Measurements from ENCODE around the gene NDRG2. TPM values are rescaled to one million over a fixed set of nuclear protein-coding genes. Genes with fewer than 3 reads are reported as not detected.

The NDRG2 gene
- total and polyA plus RNA-seq, 9 of the 15 experiments (the other 6 are each of a cell fraction or from before 2014, with no cell fraction given), result 10.1 to 105 (median 41.0) TPM

- TF ChIP-seq ATF3 (IDR thresholded peaks at IDR 0.05), result no peak
- no peak for TF ChIP-seq ATF3 (CRISPR knock-in tag; conservative IDR thresholded peaks at IDR 0.05)
- 0 out of 2 replicates have a peak, but pooled peaks have one; percentile 17 for TF ChIP-seq NCOA1 (IDR thresholded peaks at IDR 0.05; ENCODE audit: low read depth)
- no peak for TF ChIP-seq XRCC4 (IDR thresholded peaks at IDR 0.05; ENCODE audit: extremely low read depth, insufficient read depth, insufficient read length)
- no peak for TF ChIP-seq HES1 (IDR thresholded peaks at IDR 0.05; ENCODE audit: low read depth)
- TF ChIP-seq SOX6 (IDR thresholded peaks at IDR 0.05), result peak; percentile 9; the same call in 1 of the 2 replicates
- no peak for TF ChIP-seq TBL1XR1 (IDR thresholded peaks at IDR 0.05; ENCODE audit: low read length in 2 of 2)
- no peak for TF ChIP-seq CTCFL (IDR thresholded peaks at IDR 0.05; ENCODE audit: borderline replicate concordance, insufficient read depth, low read depth, low read length, poor library complexity, severe bottlenecking)
- no peak for TF ChIP-seq ZBTB49 (CRISPR knock-in tag; IDR thresholded peaks at IDR 0.05; ENCODE audit: borderline replicate concordance)
- TF ChIP-seq MNT (conservative IDR thresholded peaks at IDR 0.05), result 0 out of 4 replicates have a peak, but pooled peaks of 1 of the 2 experiments have one; percentile 24
- TF ChIP-seq ZNF431 (CRISPR knock-in tag; IDR thresholded peaks at IDR 0.05), result no peak
- TF ChIP-seq JUND (IDR thresholded peaks at IDR 0.05; ENCODE audit: borderline replicate concordance, low read depth, low read length), result peak; percentile 3; the same call in 1 of the 2 replicates
- no peak; the same call in 2 of the 3 replicates for TF ChIP-seq JUND (tag; IDR thresholded peaks at IDR 0.05; ENCODE audit: borderline replicate concordance, low read depth, low read length)
- no peak for TF ChIP-seq ZNF830 (CRISPR knock-in tag; IDR thresholded peaks at IDR 0.05)
- TF ChIP-seq POLR2B (IDR thresholded peaks at IDR 0.05; ENCODE audit: low read depth, partially characterized antibody), result no peak
- TF ChIP-seq ZNF197 (CRISPR knock-in tag; IDR thresholded peaks at IDR 0.05; ENCODE audit: low read depth), result no peak
- TF ChIP-seq CHCHD3 (CRISPR knock-in tag; IDR thresholded peaks at IDR 0.05), result no peak
- TF ChIP-seq ZNF143 (CRISPR knock-in tag; IDR thresholded peaks at IDR 0.05), result no peak
- no peak for TF ChIP-seq ZNF134 (CRISPR knock-in tag; conservative IDR thresholded peaks at IDR 0.05)
- no peak for TF ChIP-seq SNAPC5 (CRISPR knock-in tag; IDR thresholded peaks at IDR 0.05)
Measured at GRCh38 chr14:21043974-21044618, 19.2 kb upstream of the NDRG2 start (continued).

Data from K562 (cell line).